ENCODE measurements around the gene PARP6.

Gene PARP6

DNA sequence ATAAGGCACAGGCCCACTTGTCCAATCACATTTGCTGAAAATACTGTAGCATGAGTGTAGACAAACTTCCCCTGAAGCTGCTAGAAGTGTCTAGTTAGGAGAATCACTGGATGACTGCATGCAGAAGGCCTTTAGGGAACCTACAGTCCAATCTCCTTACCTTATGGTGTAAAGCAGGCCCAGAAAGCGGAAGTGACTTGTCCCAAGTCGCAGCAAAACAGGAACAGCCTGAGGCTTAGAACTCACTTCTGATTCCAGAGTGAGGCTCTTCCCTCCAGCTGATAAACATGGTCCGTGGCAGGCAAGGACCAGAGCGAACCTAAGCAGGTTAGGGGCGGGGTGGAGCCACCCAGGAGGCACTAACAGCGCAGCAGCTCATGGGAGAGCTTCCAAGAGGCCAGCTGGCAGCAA lies 77.2 kb downstream of the PARP6 start:
- peaks cover 22% of the 10 kb centered on the region for H3K36me3 ChIP-seq (replicated peaks)
- TF ChIP-seq, protein P1, sequence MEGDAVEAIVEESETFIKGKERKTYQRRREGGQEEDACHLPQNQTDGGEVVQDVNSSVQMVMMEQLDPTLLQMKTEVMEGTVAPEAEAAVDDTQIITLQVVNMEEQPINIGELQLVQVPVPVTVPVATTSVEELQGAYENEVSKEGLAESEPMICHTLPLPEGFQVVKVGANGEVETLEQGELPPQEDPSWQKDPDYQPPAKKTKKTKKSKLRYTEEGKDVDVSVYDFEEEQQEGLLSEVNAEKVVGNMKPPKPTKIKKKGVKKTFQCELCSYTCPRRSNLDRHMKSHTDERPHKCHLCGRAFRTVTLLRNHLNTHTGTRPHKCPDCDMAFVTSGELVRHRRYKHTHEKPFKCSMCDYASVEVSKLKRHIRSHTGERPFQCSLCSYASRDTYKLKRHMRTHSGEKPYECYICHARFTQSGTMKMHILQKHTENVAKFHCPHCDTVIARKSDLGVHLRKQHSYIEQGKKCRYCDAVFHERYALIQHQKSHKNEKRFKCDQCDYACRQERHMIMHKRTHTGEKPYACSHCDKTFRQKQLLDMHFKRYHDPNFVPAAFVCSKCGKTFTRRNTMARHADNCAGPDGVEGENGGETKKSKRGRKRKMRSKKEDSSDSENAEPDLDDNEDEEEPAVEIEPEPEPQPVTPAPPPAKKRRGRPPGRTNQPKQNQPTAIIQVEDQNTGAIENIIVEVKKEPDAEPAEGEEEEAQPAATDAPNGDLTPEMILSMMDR (IDR thresholded peaks at IDR 0.05; ENCODE audit: low read depth, low read length, missing control alignments): no peak
- no peak overlapping the region for H3K27ac ChIP-seq
- H3K27me3 ChIP-seq (replicated peaks): no peaks in the 10 kb centered on the region
- H3K4me3 ChIP-seq (ENCODE audit: low read depth, low read length): no peak overlapping the region
- in situ Hi-C loops (cut with HindIII; ENCODE audit: low pct_ligation_motif_present, low sequenced_read_pairs): no loop called here
- DNase-seq: no peak

DNA sequence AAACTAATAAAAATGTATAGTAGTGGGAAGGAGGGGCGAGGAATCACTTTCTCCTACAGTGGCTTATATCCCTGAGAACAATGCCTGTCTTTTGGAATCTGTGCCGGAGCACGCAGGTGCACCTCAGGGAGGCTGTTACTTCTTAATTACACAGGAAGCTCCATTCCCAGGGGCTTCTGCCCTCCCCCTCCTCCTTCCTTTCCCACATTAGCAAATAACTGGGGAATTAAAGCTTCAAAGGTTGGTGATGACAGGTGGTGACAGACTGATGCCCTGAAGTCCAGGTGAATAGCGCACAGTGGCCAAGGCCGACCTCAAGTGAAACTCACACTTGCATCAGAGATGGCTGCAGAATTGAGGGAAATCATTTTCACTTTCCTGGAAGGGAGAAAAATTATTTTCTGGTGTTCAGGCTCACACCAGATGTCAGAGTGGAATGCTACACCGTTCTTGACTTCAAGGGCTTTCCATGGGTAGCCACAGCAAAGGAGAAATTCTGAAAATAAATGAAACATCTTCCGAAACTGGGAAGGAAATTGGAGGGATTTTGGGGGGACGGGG lies 78.4 kb downstream of the PARP6 start:
- no peak for DNase-seq
- TF ChIP-seq, protein P1 (IDR thresholded peaks at IDR 0.05; ENCODE audit: low read depth, low read length, missing control alignments): no peak
- Histone ChIP-seq H3K36me3 (replicated peaks) (peaks cover 10% of the 10 kb centered on the region), H3K27me3 (replicated peaks) (no peaks in the 10 kb centered on the region), H3K27ac (no peak overlapping the region), H3K4me3 (ENCODE audit: low read depth, low read length) (no peak overlapping the region)
- in situ Hi-C loops (cut with HindIII; ENCODE audit: low pct_ligation_motif_present, low sequenced_read_pairs): no loop called here

DNA sequence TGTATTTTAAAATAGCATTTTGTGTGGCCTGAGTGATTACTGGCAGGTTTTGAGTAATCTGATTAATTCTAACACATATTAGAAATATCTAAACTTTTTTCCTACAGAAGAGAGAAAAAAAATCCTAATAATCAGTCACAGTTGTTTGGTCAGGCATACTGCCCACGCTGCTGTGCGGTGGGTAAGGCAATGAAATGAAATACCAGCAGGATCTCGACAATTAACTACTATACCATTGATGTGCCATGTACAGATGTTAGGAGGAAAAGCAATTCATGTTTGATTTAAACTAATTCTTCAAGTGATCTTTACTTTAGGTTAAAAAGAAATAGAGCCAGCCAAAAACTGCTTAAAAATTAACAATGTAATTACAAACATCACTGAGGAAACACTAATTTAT lies 79.9 kb downstream of the PARP6 start:
- no peak overlapping the region for H3K4me3 ChIP-seq (ENCODE audit: low read depth, low read length)
- H3K27me3 ChIP-seq (replicated peaks): no peaks in the 10 kb centered on the region
- in situ Hi-C loops (cut with HindIII; ENCODE audit: low pct_ligation_motif_present, low sequenced_read_pairs): no loop called here

More for the DNA sequence above, 79.9 kb downstream of the PARP6 start:
- TF ChIP-seq, protein P1 (IDR thresholded peaks at IDR 0.05; ENCODE audit: low read depth, low read length, missing control alignments): no peak
- H3K36me3 ChIP-seq (replicated peaks): no peaks in the 10 kb centered on the region
- no peak for DNase-seq
- no peak overlapping the region for H3K27ac ChIP-seq

Measured in brain microvascular endothelial cell (primary cell).